SK-N-SH treated with all-trans-retinoic acid at 6 μM for 48 hours (cell line): ENCODE data around the gene GNAI1.

Experiments
- ARNTL ChIP-seq: fragments of 450-650 bp; formaldehyde crosslinking; IDR thresholded peaks from 2 replicates; pipeline ENCODE4 v1.5.0; 2020; ENCODE audit warnings: low read depth, mild to moderate bottlenecking, moderate library complexity, borderline replicate concordance
- CREB5 ChIP-seq: fragments of 250-450 bp; sonication (Bioruptor Pico); IDR thresholded peaks from 2 replicates; pipeline ENCODE4 v1.5.1; 2020; ENCODE audit warnings: low read depth, mild to moderate bottlenecking, moderate library complexity
- OSR1 ChIP-seq: fragments of 250-450 bp; sonication (Bioruptor Pico); IDR thresholded peaks from 2 replicates; pipeline ENCODE4 v1.8.0; 2022; ENCODE audit warnings: moderate library complexity, mild to moderate bottlenecking, inconsistent platforms
- POU6F1 ChIP-seq: fragments of 250-450 bp; sonication (Bioruptor Pico); IDR thresholded peaks from 2 replicates; pipeline ENCODE4 v1.8.0; 2021; ENCODE audit warnings: low read depth, mild to moderate bottlenecking, moderate library complexity, borderline replicate concordance
- TOX ChIP-seq: fragments of 250-450 bp; sonication (Bioruptor Pico); IDR thresholded peaks from 2 replicates; pipeline ENCODE4 v1.8.0; 2021; ENCODE audit warnings: mild to moderate bottlenecking, moderate library complexity, borderline replicate concordance
- TSHZ2 ChIP-seq: fragments of 250-450 bp; sonication (Bioruptor Pico); IDR thresholded peaks from 2 replicates; pipeline ENCODE4 v1.5.0; 2020; ENCODE audit warnings: mild to moderate bottlenecking, moderate library complexity
- TF ChIP-seq, protein P1 (sequence below): fragments of 250-450 bp; sonication (Bioruptor Pico); IDR thresholded peaks from 2 replicates; pipeline ENCODE4 v1.8.0; 2020; ENCODE audit warnings: mild to moderate bottlenecking, moderate library complexity, borderline replicate concordance

DNA sequence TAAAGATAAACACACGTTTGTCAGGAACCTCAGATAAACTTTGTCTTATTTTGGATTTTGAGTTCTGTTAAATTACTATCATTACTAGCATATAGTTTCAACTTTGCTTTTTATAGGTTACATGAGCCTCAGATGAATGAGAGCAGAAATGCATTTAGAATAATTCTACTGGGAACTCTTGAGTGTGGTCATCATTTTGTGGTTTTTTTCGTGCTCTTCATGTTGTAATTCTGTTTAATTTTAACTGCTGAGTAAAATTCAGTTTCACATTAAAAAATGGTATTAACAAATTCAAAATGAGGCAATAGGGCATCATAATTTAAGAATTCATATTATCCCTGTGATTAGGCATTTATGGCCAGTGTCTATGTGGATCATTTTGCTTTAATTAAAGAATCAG is 72.9 kb downstream of the GNAI1 start:
- no peak for TF ChIP-seq OSR1
- no peak for TF ChIP-seq ARNTL (CRISPR knock-in tag)
- TF ChIP-seq TOX (CRISPR knock-in tag): no peak
- TF ChIP-seq TSHZ2 (CRISPR knock-in tag): no peak
- TF ChIP-seq, protein P1, sequence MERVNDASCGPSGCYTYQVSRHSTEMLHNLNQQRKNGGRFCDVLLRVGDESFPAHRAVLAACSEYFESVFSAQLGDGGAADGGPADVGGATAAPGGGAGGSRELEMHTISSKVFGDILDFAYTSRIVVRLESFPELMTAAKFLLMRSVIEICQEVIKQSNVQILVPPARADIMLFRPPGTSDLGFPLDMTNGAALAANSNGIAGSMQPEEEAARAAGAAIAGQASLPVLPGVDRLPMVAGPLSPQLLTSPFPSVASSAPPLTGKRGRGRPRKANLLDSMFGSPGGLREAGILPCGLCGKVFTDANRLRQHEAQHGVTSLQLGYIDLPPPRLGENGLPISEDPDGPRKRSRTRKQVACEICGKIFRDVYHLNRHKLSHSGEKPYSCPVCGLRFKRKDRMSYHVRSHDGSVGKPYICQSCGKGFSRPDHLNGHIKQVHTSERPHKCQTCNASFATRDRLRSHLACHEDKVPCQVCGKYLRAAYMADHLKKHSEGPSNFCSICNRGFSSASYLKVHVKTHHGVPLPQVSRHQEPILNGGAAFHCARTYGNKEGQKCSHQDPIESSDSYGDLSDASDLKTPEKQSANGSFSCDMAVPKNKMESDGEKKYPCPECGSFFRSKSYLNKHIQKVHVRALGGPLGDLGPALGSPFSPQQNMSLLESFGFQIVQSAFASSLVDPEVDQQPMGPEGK (CRISPR knock-in tag): no peak
- no peak for TF ChIP-seq CREB5 (CRISPR knock-in tag)
- no peak for TF ChIP-seq POU6F1 (CRISPR knock-in tag)
